ENCODE results near the gene USHBP1.

USHBP1 gene

DNA sequence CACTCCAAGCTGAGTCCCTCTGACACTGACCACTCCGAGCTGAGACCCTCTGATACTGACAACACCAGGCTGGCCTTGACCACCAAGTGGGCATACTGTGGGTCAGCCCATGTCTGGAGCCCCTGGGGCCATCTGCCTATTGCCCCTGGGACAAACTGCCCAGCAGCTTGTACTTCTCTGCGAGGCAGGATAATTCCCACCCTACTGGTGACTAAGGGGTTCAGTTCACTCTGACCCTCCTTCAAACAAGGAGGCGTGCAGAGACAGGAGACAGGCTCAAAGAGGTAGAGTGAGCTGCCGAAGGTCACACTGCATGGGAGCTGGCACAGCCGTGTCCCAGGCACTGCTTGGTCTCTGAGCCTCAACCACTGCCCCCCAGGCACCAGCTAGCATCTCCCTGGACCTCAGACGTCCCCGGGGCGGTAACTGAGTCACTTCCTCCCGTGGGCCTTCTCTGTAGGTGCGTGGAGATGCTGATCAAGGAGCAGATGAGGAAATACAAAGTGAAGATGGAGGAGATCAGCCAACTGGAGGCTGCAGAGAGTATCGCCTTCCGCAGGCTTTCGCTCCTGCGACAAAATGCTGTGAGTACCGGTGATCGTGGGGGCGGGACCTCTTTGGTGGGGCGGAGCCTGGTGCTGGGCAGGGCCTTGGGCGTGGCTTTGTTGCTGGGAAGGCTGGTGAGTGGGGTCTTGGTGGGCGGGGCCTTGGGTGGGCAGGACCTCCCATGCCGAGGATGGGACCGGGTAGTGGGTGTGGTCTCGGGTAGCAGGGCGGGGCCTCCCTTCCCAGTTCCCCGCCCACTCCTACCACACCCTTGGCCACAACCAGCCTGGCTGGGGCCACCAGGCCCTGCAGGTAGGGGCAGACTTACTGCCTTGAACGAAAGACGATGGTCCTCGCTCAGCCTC lies 55.2 kb downstream of the USHBP1 start:
- peak; percentile 93 for FAIRE-seq

DNA sequence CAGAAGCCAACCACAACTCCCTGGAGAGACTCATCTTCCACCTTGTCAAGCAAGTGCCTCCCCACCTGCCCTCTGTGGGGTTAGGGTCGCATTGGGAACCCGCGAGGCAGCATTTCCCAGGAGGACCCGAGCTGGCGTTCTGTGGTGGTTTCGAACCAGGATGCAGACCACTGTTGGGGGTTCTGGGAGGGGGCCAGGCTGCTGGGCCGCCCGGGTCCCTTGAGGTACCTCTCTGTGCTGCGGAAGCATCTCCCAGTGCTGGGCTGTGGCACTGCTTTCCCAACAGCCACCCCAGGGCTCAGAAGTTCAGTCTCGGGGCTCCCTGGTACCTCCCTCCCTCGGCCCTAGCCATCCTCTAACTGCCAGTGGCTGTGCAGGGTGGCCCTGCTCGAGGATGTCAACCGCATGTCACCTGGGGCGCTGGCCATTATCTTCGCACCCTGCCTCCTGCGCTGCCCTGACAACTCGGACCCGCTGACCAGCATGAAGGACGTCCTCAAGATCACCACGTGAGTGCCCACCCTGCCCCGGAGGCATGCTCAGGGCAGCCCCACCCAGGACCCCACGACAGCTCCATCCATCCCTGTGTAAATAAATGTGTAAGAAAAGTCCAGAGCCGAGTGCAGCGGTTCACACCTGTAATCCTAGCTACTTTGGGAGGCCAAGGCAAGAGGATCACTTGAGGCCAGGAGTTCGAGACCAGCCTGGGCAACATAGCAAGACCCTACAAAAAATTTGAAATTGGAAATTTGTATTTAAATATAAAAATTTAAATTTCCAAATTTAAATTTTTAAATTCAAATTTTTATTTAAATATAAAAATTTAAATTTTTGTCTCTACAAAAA lies 57.6 kb downstream of the USHBP1 start:
- FAIRE-seq = no peak

DNA sequence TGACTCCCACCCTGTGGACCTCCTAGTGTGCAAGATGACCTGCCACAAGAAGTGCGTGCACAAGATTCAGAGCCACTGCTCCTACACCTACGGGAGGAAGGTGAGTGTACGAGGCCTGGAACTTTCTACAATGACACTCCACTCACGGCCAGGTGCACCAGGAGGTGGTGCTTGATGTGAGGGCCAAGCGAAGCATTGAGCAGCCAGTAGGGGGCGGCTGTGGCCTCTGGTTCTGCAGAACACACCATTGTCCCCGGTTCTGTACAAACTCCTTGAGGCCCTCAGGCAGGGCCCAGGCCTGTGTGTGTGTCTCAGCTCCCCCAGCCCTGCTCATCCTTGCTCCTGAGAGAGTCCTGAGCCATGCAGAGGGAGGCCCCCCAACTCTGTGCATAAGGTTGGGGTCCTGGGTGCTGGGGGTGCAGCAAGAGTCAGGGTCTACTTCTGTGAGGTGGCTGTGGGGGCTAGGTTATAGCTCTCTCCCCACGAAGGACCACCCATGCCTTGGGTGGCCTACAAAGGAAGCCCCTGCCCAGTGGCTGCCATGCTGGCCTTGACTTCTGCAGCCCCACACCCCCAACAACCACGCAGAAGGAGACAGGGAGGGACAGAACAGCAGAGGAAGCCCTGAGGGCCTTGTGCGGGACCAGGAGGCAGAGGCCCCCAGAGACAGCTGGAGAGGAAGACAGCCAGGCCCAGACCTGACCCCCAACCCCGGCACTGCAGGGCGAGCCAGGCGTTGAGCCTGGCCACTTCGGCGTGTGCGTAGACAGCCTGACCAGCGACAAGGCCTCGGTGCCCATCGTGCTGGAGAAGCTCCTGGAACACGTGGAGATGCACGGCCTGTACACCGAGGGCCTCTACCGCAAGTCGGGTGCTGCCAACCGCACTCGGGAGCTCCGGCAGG lies 59.1 kb downstream of the USHBP1 start:
- FAIRE-seq = no peak

DNA sequence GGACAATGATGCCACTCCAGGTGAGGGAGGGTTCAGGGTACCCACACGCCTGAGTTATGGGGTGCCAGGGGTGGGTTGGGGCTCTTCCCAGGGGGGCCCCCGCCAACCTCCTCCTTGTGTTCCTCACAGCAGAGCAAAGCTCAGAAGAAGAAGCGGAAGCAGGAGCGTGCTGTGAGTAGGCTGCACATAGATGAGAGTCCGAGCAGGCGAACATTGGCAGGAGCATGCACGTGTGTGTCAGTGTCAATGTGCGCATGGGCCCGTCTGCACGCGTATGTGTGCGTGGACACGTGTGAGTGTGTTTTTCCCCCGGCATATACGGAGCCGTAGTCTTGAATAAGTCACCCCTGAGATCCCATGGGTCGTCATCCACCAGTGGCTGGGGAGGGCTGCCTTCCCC lies 61.8 kb downstream of the USHBP1 start:
- FAIRE-seq = no peak

DNA sequence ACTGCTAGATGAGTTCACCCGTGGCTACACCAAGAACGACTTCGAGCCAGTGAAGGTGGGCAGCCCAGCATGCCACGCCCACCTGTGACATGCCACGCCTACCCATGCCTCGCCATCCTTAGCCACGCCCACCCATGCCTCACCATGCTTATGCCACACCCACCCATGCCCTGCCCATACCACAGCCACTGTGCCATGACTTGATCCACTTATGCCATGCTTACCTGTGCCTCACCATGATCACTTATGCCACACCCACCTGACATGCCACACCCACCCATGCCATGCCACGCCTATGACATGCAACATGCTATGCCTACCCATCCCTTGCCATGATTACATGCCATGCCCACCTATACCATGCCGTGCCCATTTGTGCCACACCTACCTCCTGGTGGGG lies 62.3 kb downstream of the USHBP1 start:
- FAIRE-seq = no peak

DNA sequence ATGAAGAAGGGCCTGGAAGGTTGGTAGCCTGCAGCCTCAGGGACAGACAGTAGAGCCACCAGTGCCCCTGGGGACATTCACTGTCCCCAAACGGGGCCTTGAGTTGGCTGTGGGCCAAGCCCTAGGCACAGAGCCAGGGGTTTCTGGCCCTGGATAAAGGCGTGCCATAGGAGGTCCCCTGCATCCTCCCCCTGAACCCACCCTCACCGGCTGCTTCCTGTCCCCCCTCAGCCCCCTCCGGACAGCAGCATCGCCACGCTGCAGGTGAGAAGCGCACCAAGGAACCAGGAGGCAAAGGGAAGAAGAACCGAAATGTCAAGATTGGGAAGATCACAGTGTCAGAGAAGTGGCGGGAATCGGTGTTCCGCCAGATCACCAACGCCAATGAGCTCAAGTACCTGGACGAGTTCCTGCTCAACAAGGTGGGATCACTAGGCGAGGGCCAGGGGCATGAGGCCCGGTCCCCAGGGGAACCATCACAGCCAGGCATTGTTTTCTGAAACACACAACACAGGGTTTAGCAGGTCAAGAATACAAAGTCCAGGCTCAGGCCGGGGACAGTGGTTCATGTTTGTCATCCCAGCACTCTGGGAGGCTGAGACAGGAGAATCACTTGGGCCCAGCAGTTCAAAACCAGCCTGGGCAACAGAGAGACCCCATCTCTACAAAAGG lies 64.0 kb downstream of the USHBP1 start:
- no peak for FAIRE-seq

Data from G401.6 (cell line).